ENCODE measurements around the gene GPS1. TPM values are rescaled to one million over a fixed set of nuclear protein-coding genes. Genes with fewer than 3 reads are reported as not detected.

Gene GPS1
- total RNA-seq, 1 donor from 2014 or later: 115 TPM

GRCh38 chr17:82089723-82090548, 38.2 kb downstream of the GPS1 start:
- H3K4me1 Mint-ChIP-seq (ENCODE audit: low read depth, unreplicated experiment): no peaks in the 10 kb centered on the region
- no peaks in the 10 kb centered on the region for H3K9me3 Mint-ChIP-seq (ENCODE audit: unreplicated experiment)
- H3K4me3 Mint-ChIP-seq (ENCODE audit: unreplicated experiment): no peak overlapping the region
- no peaks in the 10 kb centered on the region for H3K27me3 Mint-ChIP-seq (ENCODE audit: unreplicated experiment)
- H3K27ac Mint-ChIP-seq (ENCODE audit: unreplicated experiment): no peak overlapping the region
- no peak for TF ChIP-seq CTCF (IDR thresholded peaks at IDR 0.05; ENCODE audit: partially characterized antibody, unreplicated experiment)
- no peaks in the 10 kb centered on the region for H3K36me3 Mint-ChIP-seq (ENCODE audit: unreplicated experiment)
- DNase-seq: no peak

- H3K4me1 Mint-ChIP-seq (ENCODE audit: low read depth, unreplicated experiment): no peaks in the 10 kb centered on the region
- H3K9me3 Mint-ChIP-seq (ENCODE audit: unreplicated experiment): no peaks in the 10 kb centered on the region
- no peak overlapping the region for H3K4me3 Mint-ChIP-seq (ENCODE audit: unreplicated experiment)
- no peak for TF ChIP-seq CTCF (IDR thresholded peaks at IDR 0.05; ENCODE audit: partially characterized antibody, unreplicated experiment)
- H3K36me3 Mint-ChIP-seq (ENCODE audit: unreplicated experiment): no peaks in the 10 kb centered on the region
- no peak overlapping the region for H3K27ac Mint-ChIP-seq (ENCODE audit: unreplicated experiment)
- no peaks in the 10 kb centered on the region for H3K27me3 Mint-ChIP-seq (ENCODE audit: unreplicated experiment)
- DNase-seq: no peak
These were observed 39.0 kb downstream of the GPS1 start for GRCh38 chr17:82090549-82091263.

GRCh38 chr17:82091264-82092066, 39.8 kb downstream of the GPS1 start:
- Mint-ChIP-seq H3K9me3 (ENCODE audit: unreplicated experiment) (no peaks in the 10 kb centered on the region), H3K4me1 (ENCODE audit: low read depth, unreplicated experiment) (peaks cover 3% of the 10 kb centered on the region), H3K36me3 (ENCODE audit: unreplicated experiment) (no peaks in the 10 kb centered on the region), H3K4me3 (ENCODE audit: unreplicated experiment) (no peak overlapping the region), H3K27me3 (ENCODE audit: unreplicated experiment) (no peaks in the 10 kb centered on the region), H3K27ac (ENCODE audit: unreplicated experiment) (no peak overlapping the region)
- no peak for TF ChIP-seq CTCF (IDR thresholded peaks at IDR 0.05; ENCODE audit: partially characterized antibody, unreplicated experiment)
- DNase-seq: peak; percentile 10

- Mint-ChIP-seq H3K4me1 (ENCODE audit: low read depth, unreplicated experiment) (peaks cover 3% of the 10 kb centered on the region), H3K4me3 (ENCODE audit: unreplicated experiment) (no peak overlapping the region), H3K27ac (ENCODE audit: unreplicated experiment) (no peak overlapping the region), H3K27me3 (ENCODE audit: unreplicated experiment) (no peaks in the 10 kb centered on the region), H3K9me3 (ENCODE audit: unreplicated experiment) (no peaks in the 10 kb centered on the region), H3K36me3 (ENCODE audit: unreplicated experiment) (no peaks in the 10 kb centered on the region)
- DNase-seq: peak; percentile 9
- TF ChIP-seq CTCF (IDR thresholded peaks at IDR 0.05; ENCODE audit: partially characterized antibody, unreplicated experiment): no peak
These were observed 40.4 kb downstream of the GPS1 start for GRCh38 chr17:82092094-82092586.

All from glutamatergic neuron (in vitro differentiated cells).